ENCODE data around the gene DDX47. TPM values are rescaled to one million over a fixed set of nuclear protein-coding genes. Genes with fewer than 3 reads are reported as not detected.

Gene DDX47
- total and polyA plus RNA-seq, 2 of the 4 experiments (the other 2 are of a cell fraction): 77.8 to 89.5 TPM

DNA sequence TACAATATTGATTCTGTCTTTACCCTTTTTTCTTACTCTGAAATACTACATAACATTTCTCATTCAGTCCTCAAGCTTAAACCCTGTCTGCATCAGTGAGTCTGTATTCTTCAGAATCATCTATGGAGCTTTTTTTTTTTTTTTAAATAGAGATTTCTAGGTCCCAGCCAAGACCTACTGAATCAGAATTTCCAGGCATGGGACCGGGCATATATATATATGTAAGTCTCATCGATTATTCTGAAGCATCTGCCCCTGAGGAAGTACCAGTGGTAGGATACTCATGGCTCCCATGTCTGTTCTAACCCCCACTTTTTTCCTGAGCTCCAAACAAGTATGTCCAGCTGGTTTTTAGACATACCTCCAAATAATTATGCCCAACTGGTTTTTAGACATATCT lies 6.1 kb downstream of the DDX47 start:
- intact Hi-C loops (cut with micrococcal nuclease) (loop anchor here (5.0 kb wide), 1 partner anchor 92 kb away; no protein-coding TSS in a partner anchor), dilution Hi-C loops (cut with HindIII; ENCODE audit: low sequenced_read_pairs, unreplicated experiment) (no loop called here), in situ Hi-C loops (cut with MboI; ENCODE audit: low sequenced_read_pairs) (no loop called here)
- H4K5ac ChIP-seq (ENCODE audit: low read depth, low read length): peak overlapping the region; percentile 96; the same call in 1 of the 2 replicates
- H3K56ac ChIP-seq (ENCODE audit: extremely low read depth, insufficient read depth, low read length): peak overlapping the region; percentile 79
- H3K4ac ChIP-seq (ENCODE audit: low read depth, low read length): peak overlapping the region; percentile 91
- peaks cover 10% of the 10 kb centered on the region for H3K9me1 ChIP-seq (ENCODE audit: insufficient read depth, low read length)
- H4K20me1 ChIP-seq (ENCODE audit: insufficient read depth, low read length): peaks cover 7% of the 10 kb centered on the region; the same call in 1 of the 2 replicates
- no peak for TF ChIP-seq CEBPB (IDR thresholded peaks at IDR 0.05; ENCODE audit: low read depth, low read length)
- peak overlapping the region; percentile 92 for H2BK120ac ChIP-seq (ENCODE audit: low read depth, low read length)
- H3K9me3 ChIP-seq (ENCODE audit: control insufficient read depth, insufficient read depth, low read length): no peaks in the 10 kb centered on the region
- H2BK20ac ChIP-seq (ENCODE audit: low read depth, low read length): peak overlapping the region; percentile 97
- H2BK5ac ChIP-seq (ENCODE audit: low read depth, low read length, poor library complexity, severe bottlenecking): peak overlapping the region; percentile 99
- ATAC-seq (ENCODE audit: low read depth): peak; percentile 3
- H3K36me3 ChIP-seq (ENCODE audit: control insufficient read depth, insufficient read depth, low read length): peaks cover 15% of the 10 kb centered on the region
- H2AFZ ChIP-seq (replicated peaks; ENCODE audit: low read length, poor library complexity): no peak overlapping the region
- H3K14ac ChIP-seq (replicated peaks; ENCODE audit: low read depth, low read length): peak overlapping the region; percentile 96
- DNase-seq: no peak
- ChIA-PET POLR2A (ENCODE audit: unreplicated experiment) (interaction anchor here (0.6 to 1.3 kb wide), 5 partner anchors 11 to 1962 kb away, joined by 3 to 5 read pairs (median 3); no protein-coding TSS in a partner anchor), CTCF (interaction anchor here (1.0 kb wide), 1 partner anchor 156 kb away, joined by 4 read pairs; no protein-coding TSS in a partner anchor)
- no peak overlapping the region for H2AK9ac ChIP-seq (replicated peaks; ENCODE audit: low read depth, low read length, poor library complexity)
- peak overlapping the region; percentile 89; the same call in 2 of the 3 replicates for H2BK15ac ChIP-seq (ENCODE audit: low read depth, low read length)
- H3K27ac ChIP-seq (ENCODE audit: insufficient read depth, low read length): peak overlapping the region; percentile 62; the same call in 1 of the 2 replicates
- BruUV-seq (replicated peaks): no TSS peak
- peak overlapping the region; percentile 69 to 96 for H4K8ac ChIP-seq (ENCODE audit: low read depth in 2 of 2, low read length in 2 of 2)
- H3K4me1 ChIP-seq (ENCODE audit: control insufficient read depth, insufficient read depth, low read length): peaks cover 25% of the 10 kb centered on the region
- H4K91ac ChIP-seq (ENCODE audit: insufficient read depth, low read depth, low read length): peak overlapping the region; percentile 80
- no peak overlapping the region for H3K4me3 ChIP-seq (ENCODE audit: insufficient read depth, low read depth, low read length)
- H2AK5ac ChIP-seq (ENCODE audit: low read depth, low read length): 0 out of 2 replicates have a peak overlapping the region, but pooled peaks have one; percentile 68
- no CpG with 5 or more reads among the region's 2 CpGs for WGBS, 2 experiments (ENCODE audit: extremely low coverage in 2 of 2, insufficient read length in 1 of 2)
- peak overlapping the region; percentile 63; the same call in 1 of the 2 replicates for H3K4me2 ChIP-seq (ENCODE audit: low read depth, low read length)
- peak overlapping the region; percentile 92; the same call in 1 of the 2 replicates for H3K18ac ChIP-seq (ENCODE audit: low read depth, low read length)
- no peaks in the 10 kb centered on the region for H3K27me3 ChIP-seq (ENCODE audit: control insufficient read depth, insufficient read depth, low read length)
- H3K23ac ChIP-seq (ENCODE audit: low read depth, low read length): peak overlapping the region; percentile 98; the same call in 1 of the 2 replicates
- peaks cover 26 to 67% of the 10 kb centered on the region in 2 experiments for H3K79me1 ChIP-seq (ENCODE audit: low read depth in 1 of 2, low read length in 2 of 2)
- peak overlapping the region; percentile 38; the same call in 1 of the 2 replicates for H3K9ac ChIP-seq (ENCODE audit: low read depth, low read length)
